Testis (tissue), 3 donors: ENCODE data around the gene FBL. TPM values are rescaled to one million over a fixed set of nuclear protein-coding genes. Genes with fewer than 3 reads are reported as not detected.
A peak's percentile ranks its signal among the peaks of the same experiment; 100 is the strongest.

Experiments
- DNase-seq: peaks from one replicate; pipeline ENCODE4 v3.0.0-alpha.2; 2019
- H3K27ac ChIP-seq, 2 donors: fragments of 200-600 bp; sonication (generic); one replicate each; pipeline ENCODE4 v1.5.1; 2019
- H3K27me3 ChIP-seq: fragments of 200-600 bp; sonication (generic); one replicate; pipeline ENCODE4 v1.5.1; 2019
- H3K36me3 ChIP-seq: fragments of 200-600 bp; sonication (generic); one replicate; pipeline ENCODE4 v1.5.1; 2017; ENCODE audit warnings: low read depth; ENCODE audit errors: missing control alignments
- H3K4me1 ChIP-seq: fragments of 200-600 bp; sonication (generic); one replicate; pipeline ENCODE4 v1.5.1; 2019
- H3K4me3 ChIP-seq, 2 donors: fragments of 200-600 bp; sonication (generic); one replicate each; pipeline ENCODE4 v1.5.1; 2017 to 2019
- H3K9me3 ChIP-seq: fragments of 200-600 bp; sonication (generic); one replicate; pipeline ENCODE4 v1.5.1; 2017
- CTCF ChIP-seq, 3 experiments: fragments of 450-650 bp in 2 of 3; fragments of 200-600 bp in 1 of 3; sonication (generic) in 1 of 3; IDR thresholded peaks; one replicate each; pipeline ENCODE4 v1.5.1; 2016 to 2019; ENCODE audit warnings: antibody characterized with exemption in 3 of 3, mild to moderate bottlenecking in 2 of 3, moderate library complexity in 1 of 3
- POLR2A ChIP-seq: fragments of 450-650 bp; IDR thresholded peaks from one replicate; pipeline ENCODE4 v1.6.1; 2017; ENCODE audit warnings: antibody characterized with exemption, mild to moderate bottlenecking, moderate library complexity
- WGBS, 2 donors: methylation state at CpG; one replicate each; pipeline ENCODE4 v1.1.5; 2018; 5-methylcytosine and 5-hydroxymethylcytosine counted together
- intact Hi-C: fragments of 100-400 bp; cut with DNase I; formaldehyde crosslinking; loops from one replicate; pipeline ENCODE4 v1.15.1; 2023; ENCODE audit warnings: low total_unique reads
- polyA plus RNA-seq: library from polyadenylated mRNA; stranded (reverse); fragments of 350-450 nt; fragmentation: Illumina TruSeq; extraction: RNeasy Lipid Tissue Mini Kit (QIAGEN cat#74804); gene quantifications from one replicate; pipeline ENCODE4 v1.2.3, GENCODE V29; 2014; ENCODE audit warnings: low read depth, low replicate concordance; ENCODE audit not compliant: insufficient read depth
- total RNA-seq, 2 donors: library from RNA; depleted of rRNA; stranded (reverse); fragments of >200 nt; gene quantifications; one replicate each; pipeline ENCODE4 v1.2.3, GENCODE V29; 2016

FBL gene
- total and polyA plus RNA-seq, 3 donors from 2014 or later, result 236 to 303 (median 301) TPM

GRCh38 chr19:39827216-39827615 is 19.0 kb downstream of the FBL start:
- Histone ChIP-seq H3K27me3 (no peaks in the 10 kb centered on the region), H3K4me1 (peaks cover 5% of the 10 kb centered on the region), H3K36me3 (no peaks in the 10 kb centered on the region), H3K27ac (no peak overlapping the region), H3K9me3 (no peaks in the 10 kb centered on the region), H3K4me3 (no peak overlapping the region)
- TF ChIP-seq CTCF (IDR thresholded peaks at IDR 0.05), result no peak
- TF ChIP-seq POLR2A, result no peak
- intact Hi-C loops, result no loop called here
- no peak for DNase-seq
- 86 to 89% methylated on average over 6 to 13 of the region's 13 CpGs for WGBS, 2 donors

GRCh38 chr19:39826311-39826945 is 19.8 kb downstream of the FBL start:
- 89% methylated on average over 16 to 35 of the region's 35 CpGs for WGBS, 2 donors
- H3K4me1 ChIP-seq, result no peaks in the 10 kb centered on the region
- no peak overlapping the region for H3K27ac ChIP-seq
- no peaks in the 10 kb centered on the region for H3K27me3 ChIP-seq
- no peaks in the 10 kb centered on the region for H3K9me3 ChIP-seq
- H3K36me3 ChIP-seq, result no peaks in the 10 kb centered on the region
- no peak overlapping the region for H3K4me3 ChIP-seq
- no peak for TF ChIP-seq POLR2A
- TF ChIP-seq CTCF (IDR thresholded peaks at IDR 0.05), result no peak
- DNase-seq, result no peak
- intact Hi-C loops, result no loop called here

GRCh38 chr19:39825531-39826076 is 20.6 kb downstream of the FBL start:
- Histone ChIP-seq H3K9me3 (no peaks in the 10 kb centered on the region), H3K36me3 (no peaks in the 10 kb centered on the region), H3K4me1 (no peaks in the 10 kb centered on the region), H3K4me3 (no peak overlapping the region), H3K27ac (no peak overlapping the region), H3K27me3 (no peaks in the 10 kb centered on the region)
- intact Hi-C loops, result no loop called here
- 82 to 96% methylated on average over 3 to 17 of the region's 17 CpGs for WGBS, 2 donors
- DNase-seq, result no peak
- TF ChIP-seq CTCF (IDR thresholded peaks at IDR 0.05) (no peak), POLR2A (no peak)

GRCh38 chr19:39825093-39825463 is 21.1 kb downstream of the FBL start:
- Histone ChIP-seq H3K9me3 (no peaks in the 10 kb centered on the region), H3K27ac (peak overlapping the region in 1 of 2 donors; percentile 50), H3K4me3 (no peak overlapping the region), H3K4me1 (no peaks in the 10 kb centered on the region), H3K36me3 (no peaks in the 10 kb centered on the region), H3K27me3 (no peaks in the 10 kb centered on the region)
- no peak for DNase-seq
- TF ChIP-seq POLR2A (no peak), CTCF (IDR thresholded peaks at IDR 0.05) (no peak)
- intact Hi-C loops, result no loop called here
- WGBS, 2 donors, result 70 to 80% methylated on average over 7 to 11 of the region's 11 CpGs
